PFSK-1 (cell line): ENCODE results near the gene ZNF99.

Experiments
- REST ChIP-seq, 2 experiments: IDR thresholded peaks; 2 replicates each; pipeline versions ENCODE4 v1.6.1 to v1.8.0; 2011 to 2012; ENCODE audit warnings: low read depth in 2 of 2, low read length in 2 of 2, control low read depth in 1 of 2, inconsistent platforms in 1 of 2, mild to moderate bottlenecking in 1 of 2, moderate library complexity in 1 of 2; ENCODE audit not compliant: insufficient read depth in 1 of 2
- TAF1 ChIP-seq: IDR thresholded peaks from 2 replicates; pipeline ENCODE4 v1.6.1; 2012; ENCODE audit warnings: low read length, control low read depth, borderline replicate concordance; ENCODE audit not compliant: insufficient read depth

- TF ChIP-seq REST (IDR thresholded peaks at IDR 0.05; ENCODE audit: insufficient read depth in 1 of 2, low read depth in 2 of 2, low read length in 2 of 2), result no peak
- no peak for TF ChIP-seq TAF1
Observed at GRCh38 chr19:22708983-22709382, 75.0 kb downstream of the ZNF99 start.
